ENCODE results near the gene TMEM151B. TPM values are rescaled to one million over a fixed set of nuclear protein-coding genes. Genes with fewer than 3 reads are reported as not detected.

Gene TMEM151B
- total and polyA plus RNA-seq, 9 of the 15 experiments (the other 6 are each of a cell fraction or from before 2014, with no cell fraction given), result not detected

DNA sequence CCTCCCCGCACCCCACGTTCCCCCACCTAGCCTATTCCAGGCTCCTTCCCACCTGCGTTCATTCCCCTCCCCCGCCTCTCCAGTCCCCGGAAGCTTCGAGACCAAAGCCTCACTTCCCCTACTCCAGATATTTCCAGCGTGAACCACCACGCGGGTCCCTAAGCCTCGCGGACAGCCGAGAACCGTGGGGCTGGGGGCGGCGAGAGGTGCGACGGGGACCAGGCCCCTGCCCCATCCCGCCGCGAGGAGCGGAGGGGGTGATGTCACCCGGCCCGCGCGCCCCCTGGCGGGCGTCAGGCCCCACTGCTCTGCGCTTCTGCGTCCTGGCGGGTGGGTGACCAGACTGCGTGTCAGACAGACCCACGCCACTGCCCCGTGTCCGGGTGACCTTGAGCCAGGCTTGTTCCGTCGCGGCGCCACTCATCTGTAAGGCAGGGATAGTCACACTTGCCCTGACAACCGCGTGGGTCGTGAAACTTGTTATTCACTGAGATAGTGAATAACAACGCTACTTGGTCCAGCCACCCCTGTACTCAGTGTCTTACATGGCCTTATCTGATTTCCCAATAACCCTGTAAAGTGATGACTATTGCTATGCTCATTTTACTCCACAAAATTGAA, 32.3 kb upstream of the TMEM151B start (continued):
- TF ChIP-seq SUPT5H (IDR thresholded peaks at IDR 0.05), result peak; percentile 81
- TF ChIP-seq, protein P1, sequence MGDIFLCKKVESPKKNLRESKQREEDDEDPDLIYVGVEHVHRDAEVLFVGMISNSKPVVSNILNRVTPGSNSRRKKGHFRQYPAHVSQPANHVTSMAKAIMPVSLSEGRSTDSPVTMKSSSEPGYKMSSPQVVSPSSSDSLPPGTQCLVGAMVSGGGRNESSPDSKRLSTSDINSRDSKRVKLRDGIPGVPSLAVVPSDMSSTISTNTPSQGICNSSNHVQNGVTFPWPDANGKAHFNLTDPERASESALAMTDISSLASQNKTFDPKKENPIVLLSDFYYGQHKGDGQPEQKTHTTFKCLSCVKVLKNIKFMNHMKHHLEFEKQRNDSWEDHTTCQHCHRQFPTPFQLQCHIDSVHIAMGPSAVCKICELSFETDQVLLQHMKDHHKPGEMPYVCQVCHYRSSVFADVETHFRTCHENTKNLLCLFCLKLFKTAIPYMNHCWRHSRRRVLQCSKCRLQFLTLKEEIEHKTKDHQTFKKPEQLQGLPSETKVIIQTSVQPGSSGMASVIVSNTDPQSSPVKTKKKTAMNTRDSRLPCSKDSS (IDR thresholded peaks at IDR 0.05; ENCODE audit: low read depth, partially characterized antibody), result no peak
- TF ChIP-seq CBX3 (IDR thresholded peaks at IDR 0.05; ENCODE audit: borderline replicate concordance in 1 of 2, low read length in 2 of 2), result peak in 1 of 2 experiments; percentile 52; a peak in 1 of 3 replicates
- TF ChIP-seq, protein P2, sequence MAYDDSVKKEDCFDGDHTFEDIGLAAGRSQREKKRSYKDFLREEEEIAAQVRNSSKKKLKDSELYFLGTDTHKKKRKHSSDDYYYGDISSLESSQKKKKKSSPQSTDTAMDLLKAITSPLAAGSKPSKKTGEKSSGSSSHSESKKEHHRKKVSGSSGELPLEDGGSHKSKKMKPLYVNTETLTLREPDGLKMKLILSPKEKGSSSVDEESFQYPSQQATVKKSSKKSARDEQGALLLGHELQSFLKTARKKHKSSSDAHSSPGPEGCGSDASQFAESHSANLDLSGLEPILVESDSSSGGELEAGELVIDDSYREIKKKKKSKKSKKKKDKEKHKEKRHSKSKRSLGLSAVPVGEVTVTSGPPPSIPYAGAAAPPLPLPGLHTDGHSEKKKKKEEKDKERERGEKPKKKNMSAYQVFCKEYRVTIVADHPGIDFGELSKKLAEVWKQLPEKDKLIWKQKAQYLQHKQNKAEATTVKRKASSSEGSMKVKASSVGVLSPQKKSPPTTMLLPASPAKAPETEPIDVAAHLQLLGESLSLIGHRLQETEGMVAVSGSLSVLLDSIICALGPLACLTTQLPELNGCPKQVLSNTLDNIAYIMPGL (CRISPR knock-in tag; IDR thresholded peaks at IDR 0.05), result 0 out of 2 replicates have a peak, but pooled peaks have one; percentile 52

DNA sequence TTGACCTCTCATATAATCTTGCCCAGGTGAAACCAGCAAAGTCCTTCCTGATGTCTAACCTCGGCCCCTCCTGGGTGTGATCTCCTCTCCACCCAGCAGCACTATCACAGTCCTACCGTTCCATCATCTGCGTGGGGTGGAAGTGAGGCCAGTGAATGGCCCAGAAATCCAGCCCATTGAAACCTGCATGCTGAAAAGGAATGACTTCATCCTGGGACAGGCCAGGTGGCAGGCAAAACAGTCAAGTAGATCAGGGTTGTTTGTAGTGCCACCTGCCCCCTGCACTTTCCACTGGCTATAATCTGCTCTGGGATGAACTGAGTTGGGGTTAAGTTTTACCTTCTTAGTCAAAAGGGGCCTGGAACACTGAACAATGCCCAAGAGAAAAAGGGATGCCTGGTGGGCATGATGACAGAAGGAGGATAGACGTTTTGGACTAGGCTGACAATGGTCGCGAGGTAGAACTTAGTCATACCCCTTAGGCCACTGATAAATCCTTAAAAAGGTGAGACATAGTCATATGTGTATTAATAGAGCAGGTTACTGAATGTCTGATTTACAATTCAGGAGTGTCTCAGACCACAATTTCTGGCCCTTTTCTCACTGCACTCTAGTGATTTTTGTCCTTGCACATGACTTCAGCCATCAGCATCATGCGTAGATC, 31.4 kb upstream of the TMEM151B start:
- DNase-seq (ENCODE audit: extremely low read depth in 1 of 4, low spot score in 3 of 4) (no peak), ATAC-seq (no peak), FAIRE-seq (no peak)
- Histone ChIP-seq H3K79me2 (ENCODE audit: control insufficient read depth, insufficient read depth, low read length) (no peaks in the 10 kb centered on the region), H3K27me3 (ENCODE audit: control insufficient read depth in 2 of 2, insufficient read depth in 2 of 2, low read length in 2 of 2) (no peaks in the 10 kb centered on the region), H3K9ac (ENCODE audit: insufficient read depth in 1 of 2, low read depth in 2 of 2, low read length in 2 of 2) (no peak overlapping the region; a peak in 1 of 4 replicates), H3K4me1 (replicated peaks in 1 of 2; ENCODE audit: control insufficient read depth in 2 of 2, insufficient read depth in 2 of 2, low read length in 2 of 2) (peaks cover 16 to 19% of the 10 kb centered on the region in 2 experiments; a peak in 4 of 5 replicates), H2AFZ (ENCODE audit: low read depth, low read length) (peak overlapping the region; percentile 94), H3K9me3 (replicated peaks; ENCODE audit: control insufficient read depth, insufficient read depth, low read depth, low read length) (no peaks in the 10 kb centered on the region), H3K9me1 (ENCODE audit: control insufficient read depth, insufficient read depth, low read length) (no peaks in the 10 kb centered on the region), H3K36me3 (ENCODE audit: control insufficient read depth, insufficient read depth, low read length) (peaks cover 13% of the 10 kb centered on the region; the same call in 1 of the 3 replicates), H3K27ac (ENCODE audit: extremely low read depth, low read depth, low read length) (no peak overlapping the region), H3K4me3 (no peak overlapping the region), H3K4me2 (ENCODE audit: insufficient read depth, low read length) (peak overlapping the region; percentile 88; the same call in 1 of the 2 replicates), H4K20me1 (replicated peaks; ENCODE audit: control insufficient read depth, insufficient read depth, low read length) (no peaks in the 10 kb centered on the region)
- ChIA-PET POLR2A (interaction anchor here (6.0 kb wide), 1 partner anchor 8 kb away, joined by 90 read pairs; the partner anchor contains the start of gene HSP90AB1), CTCF (ENCODE audit: low intra/inter-chr PET ratio) (interaction anchor here (0.8 to 2.6 kb wide), 2 partner anchors 66 to 514 kb away, joined by 4 to 20 read pairs; no protein-coding TSS in a partner anchor)
- intact Hi-C loops (cut with micrococcal nuclease) (loop anchor here (1.0 to 2.0 kb wide), 2 partner anchors 18 to 67 kb away; no protein-coding TSS in a partner anchor), in situ Hi-C loops (cut with MboI) (loop anchor here (5.0 kb wide), 1 partner anchor 67 kb away; no protein-coding TSS in a partner anchor)
- no TSS peak for BruUV-seq (replicated peaks)
- 43% methylated on average over 7 of the region's 7 CpGs for WGBS (ENCODE audit: insufficient coverage, low coverage, missing lambda C conversion rate)
- TF ChIP-seq NFIC (IDR thresholded peaks at IDR 0.05), result no peak
- TF ChIP-seq SP1 (CRISPR knock-in tag; IDR thresholded peaks at IDR 0.05), result 0 out of 2 replicates have a peak, but pooled peaks have one; percentile 28
- TF ChIP-seq, protein P3, sequence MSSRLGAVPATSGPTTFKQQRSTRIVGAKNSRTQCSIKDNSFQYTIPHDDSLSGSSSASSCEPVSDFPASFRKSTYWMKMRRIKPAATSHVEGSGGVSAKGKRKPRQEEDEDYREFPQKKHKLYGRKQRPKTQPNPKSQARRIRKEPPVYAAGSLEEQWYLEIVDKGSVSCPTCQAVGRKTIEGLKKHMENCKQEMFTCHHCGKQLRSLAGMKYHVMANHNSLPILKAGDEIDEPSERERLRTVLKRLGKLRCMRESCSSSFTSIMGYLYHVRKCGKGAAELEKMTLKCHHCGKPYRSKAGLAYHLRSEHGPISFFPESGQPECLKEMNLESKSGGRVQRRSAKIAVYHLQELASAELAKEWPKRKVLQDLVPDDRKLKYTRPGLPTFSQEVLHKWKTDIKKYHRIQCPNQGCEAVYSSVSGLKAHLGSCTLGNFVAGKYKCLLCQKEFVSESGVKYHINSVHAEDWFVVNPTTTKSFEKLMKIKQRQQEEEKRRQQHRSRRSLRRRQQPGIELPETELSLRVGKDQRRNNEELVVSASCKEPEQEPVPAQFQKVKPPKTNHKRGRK (tag; IDR thresholded peaks at IDR 0.05), result no peak
- no peak for TF ChIP-seq U2AF1 (optimal IDR thresholded peaks at IDR 0.05; ENCODE audit: low read depth, low read length)
- no peak for TF ChIP-seq TGIF2 (CRISPR knock-in tag; IDR thresholded peaks at IDR 0.05)

Data from K562 (cell line).